ENCODE measurements around the gene SFMBT2. TPM values are rescaled to one million over a fixed set of nuclear protein-coding genes. Genes with fewer than 3 reads are reported as not detected.
A peak's percentile ranks its signal among the peaks of the same experiment; 100 is the strongest.

The SFMBT2 gene
- total RNA-seq, 1 experiment from 2014 or later, result 7.4 TPM

DNA sequence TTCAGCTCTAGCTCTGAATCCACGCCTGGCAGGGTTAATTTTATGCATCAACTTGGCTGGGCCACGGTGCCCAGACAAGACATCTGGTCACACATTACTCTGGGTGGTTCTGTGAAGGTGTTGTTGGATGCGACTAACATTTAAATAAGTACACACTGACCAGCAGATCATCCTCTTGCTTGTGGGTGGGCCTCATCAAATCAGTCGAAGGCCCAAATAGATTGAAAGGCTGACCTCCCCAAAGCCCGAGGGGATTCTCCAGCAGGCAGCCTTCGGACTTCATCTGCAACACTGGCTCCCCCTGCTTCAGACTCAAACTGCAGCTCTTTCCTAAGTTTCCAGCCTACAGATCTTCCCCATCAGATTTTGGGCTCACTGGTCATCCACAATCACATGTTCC, 53.6 kb downstream of the SFMBT2 start:
- TF ChIP-seq, protein P1, sequence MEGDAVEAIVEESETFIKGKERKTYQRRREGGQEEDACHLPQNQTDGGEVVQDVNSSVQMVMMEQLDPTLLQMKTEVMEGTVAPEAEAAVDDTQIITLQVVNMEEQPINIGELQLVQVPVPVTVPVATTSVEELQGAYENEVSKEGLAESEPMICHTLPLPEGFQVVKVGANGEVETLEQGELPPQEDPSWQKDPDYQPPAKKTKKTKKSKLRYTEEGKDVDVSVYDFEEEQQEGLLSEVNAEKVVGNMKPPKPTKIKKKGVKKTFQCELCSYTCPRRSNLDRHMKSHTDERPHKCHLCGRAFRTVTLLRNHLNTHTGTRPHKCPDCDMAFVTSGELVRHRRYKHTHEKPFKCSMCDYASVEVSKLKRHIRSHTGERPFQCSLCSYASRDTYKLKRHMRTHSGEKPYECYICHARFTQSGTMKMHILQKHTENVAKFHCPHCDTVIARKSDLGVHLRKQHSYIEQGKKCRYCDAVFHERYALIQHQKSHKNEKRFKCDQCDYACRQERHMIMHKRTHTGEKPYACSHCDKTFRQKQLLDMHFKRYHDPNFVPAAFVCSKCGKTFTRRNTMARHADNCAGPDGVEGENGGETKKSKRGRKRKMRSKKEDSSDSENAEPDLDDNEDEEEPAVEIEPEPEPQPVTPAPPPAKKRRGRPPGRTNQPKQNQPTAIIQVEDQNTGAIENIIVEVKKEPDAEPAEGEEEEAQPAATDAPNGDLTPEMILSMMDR (IDR thresholded peaks at IDR 0.05; ENCODE audit: unreplicated experiment), result no peak
- no peak for DNase-seq (ENCODE audit: unreplicated experiment)
- POLR2A ChIA-PET, result interaction anchor here (1.0 kb wide), 1 partner anchor 29 kb away, joined by 3 read pairs; no protein-coding TSS in a partner anchor
- Mint-ChIP-seq H3K9me3 (ENCODE audit: unreplicated experiment) (peaks cover 5% of the 10 kb centered on the region), H3K27me3 (ENCODE audit: insufficient read depth, unreplicated experiment) (no peaks in the 10 kb centered on the region), H3K36me3 (ENCODE audit: insufficient read depth, unreplicated experiment) (peaks cover 18% of the 10 kb centered on the region), H3K4me3 (ENCODE audit: unreplicated experiment) (no peak overlapping the region), H3K4me1 (ENCODE audit: insufficient read depth, unreplicated experiment) (peaks cover 18% of the 10 kb centered on the region), H3K27ac (ENCODE audit: low read depth, unreplicated experiment) (no peak overlapping the region)
- BruUV-seq (replicated peaks), result no TSS peak
- intact Hi-C loops (cut with micrococcal nuclease), result no loop called here
- CTCF ChIA-PET, result no interaction called here

DNA sequence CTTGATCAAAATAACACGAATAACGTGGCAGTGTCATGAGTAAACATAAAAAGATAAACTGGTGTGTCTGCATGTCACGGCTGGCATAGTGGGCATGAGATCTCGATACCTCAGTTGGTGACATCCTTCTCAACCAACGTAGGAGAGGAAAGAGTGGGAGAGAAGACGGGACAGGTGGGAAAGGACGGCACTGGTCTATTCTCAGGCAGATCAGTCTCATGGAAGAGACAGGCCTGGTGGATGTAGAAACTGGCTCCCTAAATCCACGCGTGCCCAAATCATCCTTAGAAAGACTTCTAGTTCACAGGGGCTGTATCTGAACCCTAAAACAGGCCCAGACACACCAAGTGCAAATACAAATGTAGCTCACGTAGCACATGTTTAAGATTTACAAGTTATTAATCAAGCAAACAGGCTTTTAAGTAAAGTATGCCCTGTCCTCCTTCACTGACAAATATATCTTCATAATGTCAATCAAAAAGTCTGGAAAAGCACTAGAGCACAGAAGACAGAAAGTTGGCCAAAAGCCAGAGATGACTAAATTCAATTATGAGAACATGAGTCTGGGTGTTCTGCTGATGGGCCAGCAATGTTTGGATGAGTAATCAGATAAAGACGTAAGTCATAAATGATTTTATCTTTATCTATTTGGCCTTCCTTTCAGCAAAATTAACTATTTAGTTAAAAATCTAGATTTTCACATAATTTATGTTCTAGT, 56.3 kb downstream of the SFMBT2 start:
- intact Hi-C loops (cut with micrococcal nuclease), result no loop called here
- BruUV-seq (replicated peaks), result no TSS peak
- H3K36me3 Mint-ChIP-seq (ENCODE audit: insufficient read depth, unreplicated experiment), result peaks cover 14% of the 10 kb centered on the region
- TF ChIP-seq, protein P1 (IDR thresholded peaks at IDR 0.05; ENCODE audit: unreplicated experiment), result no peak
- peak; percentile 84 for DNase-seq (ENCODE audit: unreplicated experiment)
- no peaks in the 10 kb centered on the region for H3K27me3 Mint-ChIP-seq (ENCODE audit: insufficient read depth, unreplicated experiment)
- peak overlapping the region; percentile 81 for H3K27ac Mint-ChIP-seq (ENCODE audit: low read depth, unreplicated experiment)
- H3K9me3 Mint-ChIP-seq (ENCODE audit: unreplicated experiment), result peaks cover 14% of the 10 kb centered on the region
- POLR2A ChIA-PET, result no interaction called here
- H3K4me1 Mint-ChIP-seq (ENCODE audit: insufficient read depth, unreplicated experiment), result peaks cover 13% of the 10 kb centered on the region
- CTCF ChIA-PET, result no interaction called here
- H3K4me3 Mint-ChIP-seq (ENCODE audit: unreplicated experiment), result no peak overlapping the region

DNA sequence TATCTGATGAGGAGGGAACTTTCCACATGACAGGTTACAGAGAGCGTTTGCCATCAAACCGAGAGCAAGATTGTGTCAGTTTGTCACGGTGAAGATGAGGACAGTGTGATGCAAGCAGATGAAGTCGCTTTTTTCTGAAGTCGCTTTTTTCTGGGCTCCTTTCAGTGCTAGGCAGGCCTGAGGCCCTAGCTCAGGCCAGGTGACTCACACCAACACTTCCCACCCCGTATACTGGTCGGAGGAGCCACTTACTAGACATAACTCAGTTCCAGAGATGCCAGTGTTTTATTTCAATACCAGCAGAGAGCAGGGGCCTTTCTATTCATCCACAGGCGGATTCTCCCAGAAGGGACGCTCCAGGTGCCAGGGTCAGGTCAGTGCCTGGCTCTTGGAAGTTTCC, 58.9 kb downstream of the SFMBT2 start:
- no peaks in the 10 kb centered on the region for H3K27me3 Mint-ChIP-seq (ENCODE audit: insufficient read depth, unreplicated experiment)
- intact Hi-C loops (cut with micrococcal nuclease), result no loop called here
- ChIA-PET POLR2A (no interaction called here), CTCF (interaction anchor here (0.6 kb wide), 1 partner anchor 59 kb away, joined by 3 read pairs; the partner anchor contains the start of gene SFMBT2)
- peak; percentile 24 for DNase-seq (ENCODE audit: unreplicated experiment)
- peaks cover 13% of the 10 kb centered on the region for H3K4me1 Mint-ChIP-seq (ENCODE audit: insufficient read depth, unreplicated experiment)
- peaks cover 9% of the 10 kb centered on the region for H3K9me3 Mint-ChIP-seq (ENCODE audit: unreplicated experiment)
- H3K36me3 Mint-ChIP-seq (ENCODE audit: insufficient read depth, unreplicated experiment), result peaks cover 19% of the 10 kb centered on the region
- TF ChIP-seq, protein P1 (IDR thresholded peaks at IDR 0.05; ENCODE audit: unreplicated experiment), result no peak
- no TSS peak for BruUV-seq (replicated peaks)
- no peak overlapping the region for H3K27ac Mint-ChIP-seq (ENCODE audit: low read depth, unreplicated experiment)
- no peak overlapping the region for H3K4me3 Mint-ChIP-seq (ENCODE audit: unreplicated experiment)

DNA sequence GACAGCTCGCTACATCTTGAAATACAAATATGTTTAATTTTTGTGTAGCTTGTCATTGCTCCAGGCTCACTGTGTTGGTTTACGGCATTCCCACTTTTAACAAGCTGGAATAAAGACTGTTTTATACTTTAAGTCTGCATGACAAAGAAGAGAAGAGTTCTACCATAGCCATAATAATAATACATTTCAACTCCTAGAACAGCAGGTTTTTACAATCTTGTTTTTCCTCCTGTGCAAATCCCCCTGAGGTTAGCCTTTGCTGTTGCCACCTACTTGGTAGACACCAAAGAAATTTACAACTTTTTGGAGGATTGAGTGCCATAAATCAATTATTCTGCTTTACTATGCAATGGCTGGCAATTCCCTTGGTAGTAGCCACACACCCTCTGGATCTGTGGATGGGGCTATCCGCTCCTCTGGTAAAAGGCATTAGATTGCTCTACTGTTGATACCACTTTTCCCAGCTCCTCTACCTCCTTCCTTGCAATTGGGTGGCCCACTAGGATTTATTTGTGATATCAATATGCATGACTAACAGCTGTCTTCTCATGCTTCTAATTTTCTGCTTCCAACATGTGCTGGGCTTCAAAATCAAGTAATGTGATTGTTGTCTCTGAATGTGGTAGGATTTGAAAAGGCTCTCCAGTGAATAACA, 60.2 kb downstream of the SFMBT2 start:
- intact Hi-C loops (cut with micrococcal nuclease), result no loop called here
- TF ChIP-seq, protein P1 (IDR thresholded peaks at IDR 0.05; ENCODE audit: unreplicated experiment), result no peak
- Mint-ChIP-seq H3K9me3 (ENCODE audit: unreplicated experiment) (peaks cover 9% of the 10 kb centered on the region), H3K4me1 (ENCODE audit: insufficient read depth, unreplicated experiment) (peaks cover 13% of the 10 kb centered on the region), H3K27me3 (ENCODE audit: insufficient read depth, unreplicated experiment) (no peaks in the 10 kb centered on the region), H3K27ac (ENCODE audit: low read depth, unreplicated experiment) (no peak overlapping the region), H3K36me3 (ENCODE audit: insufficient read depth, unreplicated experiment) (peaks cover 19% of the 10 kb centered on the region), H3K4me3 (ENCODE audit: unreplicated experiment) (no peak overlapping the region)
- POLR2A ChIA-PET, result no interaction called here
- DNase-seq (ENCODE audit: unreplicated experiment), result no peak
- CTCF ChIA-PET, result interaction anchor here (1.2 to 1.3 kb wide), 2 partner anchors 20 to 431 kb away, joined by 3 read pairs; no protein-coding TSS in a partner anchor
- no TSS peak for BruUV-seq (replicated peaks)
